Neutrophil (primary cell): Measurements from ENCODE around the gene USP6NL.
"Not testable (repeated sequence)": the region's sequence is repeated elsewhere in the genome, so short reads cannot be mapped to it uniquely, and the experiment has no call there.

Experiments used
- H3K27ac ChIP-seq: fragments of 200-600 bp; sonication (generic); 2 replicates; pipeline ENCODE4 v1.5.1; 2016; ENCODE audit warnings: mild to moderate bottlenecking, moderate library complexity
- H3K27me3 ChIP-seq: fragments of 200-600 bp; sonication (generic); 2 replicates; pipeline ENCODE4 v1.6.0; 2016; ENCODE audit warnings: mild to moderate bottlenecking
- H3K36me3 ChIP-seq: fragments of 200-600 bp; sonication (generic); 2 replicates; pipeline ENCODE4 v1.5.1; 2017
- H3K4me1 ChIP-seq, 2 experiments: fragments of 200-600 bp in 1 of 2; sonication (generic) in 1 of 2; 1 replicate in 1 of 2; 2 replicates in 1 of 2; pipeline versions ENCODE4 v1.5.1 to v1.6.1; 2013 to 2016; ENCODE audit warnings: low read depth in 1 of 2, low read length in 1 of 2, mild to moderate bottlenecking in 1 of 2, moderate library complexity in 1 of 2; ENCODE audit not compliant: control insufficient read depth in 1 of 2, insufficient read depth in 1 of 2
- H3K4me3 ChIP-seq, 2 experiments: fragments of 200-600 bp in 1 of 2; sonication (generic) in 1 of 2; 1 replicate in 1 of 2; 2 replicates in 1 of 2; pipeline ENCODE4 v1.5.1; 2013 to 2016; ENCODE audit warnings: low read depth in 1 of 2, low read length in 1 of 2, mild to moderate bottlenecking in 1 of 2, moderate library complexity in 1 of 2
- H3K9me3 ChIP-seq: fragments of 200-600 bp; sonication (generic); 2 replicates; pipeline ENCODE4 v1.5.1; 2016
- TF ChIP-seq, protein P1 (sequence below): fragments of 200-600 bp; sonication (generic); IDR thresholded peaks from 2 replicates; pipeline ENCODE4 v1.5.1; 2016; ENCODE audit warnings: antibody characterized with exemption

The USP6NL gene

DNA sequence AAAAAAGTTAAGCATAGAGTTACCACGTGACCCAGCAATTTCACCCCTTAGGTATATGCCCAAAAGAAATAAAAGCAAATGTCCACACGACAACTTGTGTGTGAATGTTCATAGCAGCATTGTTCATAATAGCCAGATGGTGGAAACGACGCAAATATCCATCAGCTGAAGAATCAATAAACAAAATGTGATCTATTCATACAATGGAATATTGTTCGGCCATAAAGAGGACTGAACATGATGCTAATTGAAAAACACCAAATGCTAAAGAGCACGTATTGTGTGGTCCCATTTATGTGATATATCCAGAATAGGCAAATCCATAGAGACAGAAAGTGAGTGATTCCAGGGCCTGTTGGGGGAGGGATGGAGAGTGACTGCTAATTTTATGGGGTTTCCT is 18.3 kb upstream of the USP6NL start:
- Histone ChIP-seq H3K4me3 (no peak overlapping the region), H3K9me3 (no peaks in the 10 kb centered on the region), H3K27ac (no peak overlapping the region), H3K36me3 (no peaks in the 10 kb centered on the region), H3K4me1 (no peaks in the 10 kb centered on the region), H3K27me3 (peaks cover 5% of the 10 kb centered on the region)
- TF ChIP-seq, protein P1, sequence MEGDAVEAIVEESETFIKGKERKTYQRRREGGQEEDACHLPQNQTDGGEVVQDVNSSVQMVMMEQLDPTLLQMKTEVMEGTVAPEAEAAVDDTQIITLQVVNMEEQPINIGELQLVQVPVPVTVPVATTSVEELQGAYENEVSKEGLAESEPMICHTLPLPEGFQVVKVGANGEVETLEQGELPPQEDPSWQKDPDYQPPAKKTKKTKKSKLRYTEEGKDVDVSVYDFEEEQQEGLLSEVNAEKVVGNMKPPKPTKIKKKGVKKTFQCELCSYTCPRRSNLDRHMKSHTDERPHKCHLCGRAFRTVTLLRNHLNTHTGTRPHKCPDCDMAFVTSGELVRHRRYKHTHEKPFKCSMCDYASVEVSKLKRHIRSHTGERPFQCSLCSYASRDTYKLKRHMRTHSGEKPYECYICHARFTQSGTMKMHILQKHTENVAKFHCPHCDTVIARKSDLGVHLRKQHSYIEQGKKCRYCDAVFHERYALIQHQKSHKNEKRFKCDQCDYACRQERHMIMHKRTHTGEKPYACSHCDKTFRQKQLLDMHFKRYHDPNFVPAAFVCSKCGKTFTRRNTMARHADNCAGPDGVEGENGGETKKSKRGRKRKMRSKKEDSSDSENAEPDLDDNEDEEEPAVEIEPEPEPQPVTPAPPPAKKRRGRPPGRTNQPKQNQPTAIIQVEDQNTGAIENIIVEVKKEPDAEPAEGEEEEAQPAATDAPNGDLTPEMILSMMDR, result no peak

DNA sequence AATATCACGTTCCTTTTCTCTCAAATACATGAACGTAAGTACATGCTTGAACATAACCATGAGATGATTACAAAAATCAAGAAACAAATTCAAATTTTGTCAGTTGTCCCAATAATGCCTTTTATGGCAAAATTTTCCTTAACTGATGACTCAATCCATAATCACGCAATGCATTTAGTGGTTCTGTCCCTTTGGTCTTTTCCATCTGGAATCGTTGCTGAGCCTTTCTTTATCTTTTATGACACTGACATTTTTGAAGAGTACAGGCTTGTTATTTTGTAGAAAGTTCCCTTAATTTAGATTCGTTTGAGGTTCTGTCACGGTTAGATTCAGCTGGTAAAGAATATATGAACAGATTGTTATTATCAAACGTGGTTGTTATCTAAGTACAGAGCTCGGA is 16.5 kb upstream of the USP6NL start:
- H3K4me1 ChIP-seq, H3K36me3 ChIP-seq, H3K27me3 ChIP-seq, H3K4me3 ChIP-seq, H3K27ac ChIP-seq, H3K9me3 ChIP-seq: not testable (repeated sequence)

DNA sequence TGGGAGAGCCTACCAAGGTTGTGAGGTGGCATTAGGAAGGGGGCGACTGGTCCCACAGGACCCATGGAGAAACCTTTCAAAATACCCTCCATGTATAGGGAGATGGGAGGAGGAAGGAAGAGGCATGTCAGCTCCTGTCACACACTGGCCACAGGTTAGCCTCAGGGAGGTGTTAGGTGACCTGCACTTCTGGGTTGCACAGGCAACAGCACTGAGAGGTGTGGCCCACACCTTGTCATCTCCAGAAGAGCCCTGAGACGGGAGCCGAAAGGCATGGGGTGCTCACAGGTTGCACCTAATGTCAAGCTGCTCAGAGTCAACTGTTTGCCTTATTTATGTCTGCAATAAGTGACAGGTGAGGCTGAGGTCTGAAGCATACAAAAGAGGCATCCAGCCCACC is 14.6 kb upstream of the USP6NL start:
- no peaks in the 10 kb centered on the region for H3K9me3 ChIP-seq
- no peaks in the 10 kb centered on the region for H3K27me3 ChIP-seq
- no peaks in the 10 kb centered on the region for H3K36me3 ChIP-seq
- H3K4me3 ChIP-seq, result no peak overlapping the region
- H3K27ac ChIP-seq, result no peak overlapping the region
- no peaks in the 10 kb centered on the region for H3K4me1 ChIP-seq
- TF ChIP-seq, protein P1, result no peak

DNA sequence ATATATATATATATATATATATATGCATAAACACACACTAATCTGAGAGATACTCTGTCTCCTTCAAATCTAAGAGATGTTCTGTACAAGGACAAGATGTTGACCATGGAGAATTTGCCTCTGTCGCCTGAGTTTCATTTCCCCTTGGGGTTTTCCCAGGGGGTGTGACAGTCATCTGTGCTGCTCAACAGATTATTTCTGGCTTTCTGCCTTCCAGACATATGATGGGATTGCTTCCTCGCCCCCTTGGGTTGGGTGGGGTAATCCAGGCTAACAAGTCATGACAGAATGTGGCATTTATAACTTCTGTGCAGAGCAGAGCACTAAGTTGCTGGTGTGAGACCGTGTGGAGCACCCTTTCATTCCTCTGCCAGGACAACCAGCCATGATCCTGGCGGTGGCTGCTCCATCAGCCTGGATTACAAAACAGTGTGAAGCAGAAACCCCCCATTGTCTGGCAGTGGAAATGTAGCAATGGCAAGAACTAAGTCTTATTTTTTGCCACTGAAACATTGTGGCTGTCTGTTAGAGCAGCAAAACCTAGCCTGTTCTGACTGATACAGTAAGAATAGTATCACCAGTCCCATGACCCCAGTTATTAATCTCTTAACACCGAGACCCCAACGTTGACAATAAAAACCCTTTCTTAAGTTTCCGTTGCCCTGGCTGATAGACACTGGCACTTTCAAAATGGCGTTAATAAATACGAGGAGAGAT is 13.7 kb upstream of the USP6NL start:
- Histone ChIP-seq H3K27me3 (no peaks in the 10 kb centered on the region), H3K4me1 (no peaks in the 10 kb centered on the region), H3K36me3 (no peaks in the 10 kb centered on the region), H3K27ac (no peak overlapping the region), H3K9me3 (no peaks in the 10 kb centered on the region), H3K4me3 (no peak overlapping the region)
- TF ChIP-seq, protein P1, result no peak

DNA sequence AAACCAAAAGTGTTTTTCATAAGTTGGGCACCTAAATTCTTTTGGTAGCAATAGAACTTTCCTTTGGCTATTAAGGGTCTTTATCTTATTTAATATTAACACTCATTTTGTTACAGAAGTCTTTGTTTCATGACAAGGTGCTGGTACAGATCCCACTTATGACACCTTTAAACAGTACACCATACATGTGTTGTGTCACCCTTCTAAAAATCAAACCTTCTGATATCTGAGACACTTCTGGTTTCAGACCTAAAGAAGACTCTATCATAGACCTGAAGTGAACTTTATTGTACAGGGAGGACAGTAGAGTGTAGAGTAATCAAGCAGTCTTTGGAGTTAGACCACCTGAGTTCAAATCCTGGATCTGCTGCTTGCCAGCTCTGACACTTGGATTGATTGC is 5.8 kb upstream of the USP6NL start:
- TF ChIP-seq, protein P1, result no peak
- H3K36me3 ChIP-seq, result no peaks in the 10 kb centered on the region
- H3K9me3 ChIP-seq, result no peaks in the 10 kb centered on the region
- H3K27ac ChIP-seq, result no peak overlapping the region
- H3K4me3 ChIP-seq, result no peak overlapping the region
- H3K4me1 ChIP-seq, result peaks cover 3 to 4% of the 10 kb centered on the region in 2 experiments
- H3K27me3 ChIP-seq, result peaks cover 5% of the 10 kb centered on the region

DNA sequence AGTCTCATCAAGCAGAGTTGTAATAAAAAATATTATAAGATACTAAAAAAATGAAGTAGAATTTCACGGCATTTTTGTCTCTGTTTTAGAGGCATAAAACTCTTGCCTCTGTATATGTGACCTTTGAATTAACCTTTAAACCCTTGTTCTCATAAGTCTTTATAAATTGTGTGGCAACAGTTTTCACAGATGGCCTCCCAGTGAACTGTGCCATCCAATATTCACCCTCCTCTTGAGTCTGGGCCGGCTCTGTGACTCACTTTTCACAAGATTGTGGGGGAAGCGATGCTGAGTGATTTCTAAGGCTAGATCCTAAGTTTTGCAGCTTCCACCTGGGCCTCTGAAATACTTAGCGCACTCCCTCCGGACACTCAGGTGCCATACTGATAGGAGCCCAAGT is 4.6 kb upstream of the USP6NL start:
- no peak overlapping the region for H3K4me3 ChIP-seq
- no peaks in the 10 kb centered on the region for H3K36me3 ChIP-seq
- H3K27me3 ChIP-seq, result peaks cover 6% of the 10 kb centered on the region
- H3K27ac ChIP-seq, result no peak overlapping the region
- no peaks in the 10 kb centered on the region for H3K9me3 ChIP-seq
- H3K4me1 ChIP-seq, result peaks cover 9% of the 10 kb centered on the region in 2 experiments
- TF ChIP-seq, protein P1, result no peak
